Karpas-422 (cell line): ENCODE data around the gene CUL1. TPM values are rescaled to one million over a fixed set of nuclear protein-coding genes. Genes with fewer than 3 reads are reported as not detected.

Experiments used
- DNase-seq: peaks from one replicate; pipeline ENCODE4 v3.0.0-alpha.2; 2015
- H2AFZ ChIP-seq: fragments of 200-600 bp; sonication (generic); 2 replicates; pipeline ENCODE4 v1.6.1; 2014; ENCODE audit warnings: antibody characterized with exemption, low read length, mixed read lengths
- H3K27ac ChIP-seq: fragments of 200-600 bp; sonication (generic); 2 replicates; pipeline ENCODE4 v1.5.1; 2014; ENCODE audit warnings: mild to moderate bottlenecking, low read length, moderate library complexity
- H3K27me3 ChIP-seq: fragments of 200-600 bp; sonication (generic); 2 replicates; pipeline ENCODE4 v1.6.1; 2014; ENCODE audit warnings: low read length, mixed read lengths
- H3K36me3 ChIP-seq: fragments of 200-600 bp; sonication (generic); 2 replicates; pipeline ENCODE4 v1.6.1; 2014; ENCODE audit warnings: low read length, mixed read lengths; ENCODE audit not compliant: insufficient read depth
- H3K4me1 ChIP-seq: fragments of 200-600 bp; sonication (generic); 2 replicates; pipeline ENCODE4 v1.6.1; 2014; ENCODE audit warnings: mild to moderate bottlenecking, low read length, mixed read lengths
- H3K4me2 ChIP-seq: fragments of 200-600 bp; sonication (generic); 2 replicates; pipeline ENCODE4 v1.6.1; 2014; ENCODE audit warnings: low read length, low read depth, mild to moderate bottlenecking; ENCODE audit not compliant: poor library complexity, severe bottlenecking
- H3K4me3 ChIP-seq: fragments of 200-600 bp; sonication (generic); 2 replicates; pipeline ENCODE4 v1.5.1; 2014; ENCODE audit warnings: mild to moderate bottlenecking, antibody characterized with exemption, low read length, mixed read lengths
- H3K79me2 ChIP-seq: fragments of 200-600 bp; sonication (generic); 2 replicates; pipeline ENCODE4 v1.6.1; 2014; ENCODE audit warnings: mild to moderate bottlenecking, low read length, mixed read lengths
- H3K9ac ChIP-seq: fragments of 200-600 bp; sonication (generic); 2 replicates; pipeline ENCODE4 v1.6.0; 2014; ENCODE audit warnings: low read length
- H3K9me2 ChIP-seq: fragments of 200-600 bp; sonication (generic), shearing (Covaris generic); replicated peaks from 2 replicates; pipeline ENCODE4 v1.6.0; 2014; ENCODE audit warnings: mild to moderate bottlenecking, low read length, moderate library complexity; ENCODE audit not compliant: insufficient read depth
- H3K9me3 ChIP-seq: fragments of 300-700, 200-600 bp; sonication (generic); 2 replicates; pipeline ENCODE4 v1.6.1; 2014; ENCODE audit warnings: low read length, mixed read lengths
- H4K20me1 ChIP-seq: fragments of 200-600 bp; sonication (generic); 2 replicates; pipeline ENCODE4 v1.6.1; 2014; ENCODE audit warnings: mild to moderate bottlenecking, antibody characterized with exemption, low read length, low read depth; ENCODE audit not compliant: insufficient read depth
- total RNA-seq: library from RNA; depleted of rRNA; stranded (reverse); fragments of >200 nt; shearing (Covaris generic); gene quantifications from 2 replicates; pipeline ENCODE4 v1.2.3, GENCODE V29; 2014; ENCODE audit warnings: low replicate concordance

The CUL1 gene
- total RNA-seq, 1 experiment from 2014 or later, result 55.5 TPM

DNA sequence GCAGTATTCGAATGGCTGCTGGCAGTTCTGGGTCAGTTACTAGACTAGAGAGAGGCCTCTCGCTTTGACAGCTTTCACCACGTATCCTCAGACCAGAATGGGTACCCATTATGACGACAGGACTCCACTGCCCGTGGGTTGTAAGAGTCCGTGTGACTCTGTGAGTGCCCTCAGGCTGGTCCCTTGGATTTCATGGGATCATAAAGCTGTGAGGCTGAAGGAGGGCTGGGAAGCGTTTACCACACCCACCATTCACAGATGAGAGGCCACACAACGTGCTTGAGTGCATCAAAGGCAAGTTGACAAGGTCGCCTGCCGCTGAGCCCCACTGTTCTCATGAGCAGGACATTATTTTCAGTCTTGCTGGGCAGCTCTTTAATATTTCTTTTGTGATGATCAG, 98.1 kb downstream of the CUL1 start:
- Histone ChIP-seq H3K27me3 (no peaks in the 10 kb centered on the region), H4K20me1 (no peaks in the 10 kb centered on the region), H3K4me1 (no peaks in the 10 kb centered on the region), H3K27ac (no peak overlapping the region), H3K9me2 (no peaks in the 10 kb centered on the region), H3K79me2 (peaks cover 4% of the 10 kb centered on the region; the same call in 1 of the 2 replicates), H2AFZ (no peak overlapping the region), H3K4me2 (no peak overlapping the region), H3K9ac (no peak overlapping the region), H3K4me3 (no peak overlapping the region), H3K36me3 (peaks cover 42% of the 10 kb centered on the region), H3K9me3 (no peaks in the 10 kb centered on the region)
- DNase-seq, result no peak

DNA sequence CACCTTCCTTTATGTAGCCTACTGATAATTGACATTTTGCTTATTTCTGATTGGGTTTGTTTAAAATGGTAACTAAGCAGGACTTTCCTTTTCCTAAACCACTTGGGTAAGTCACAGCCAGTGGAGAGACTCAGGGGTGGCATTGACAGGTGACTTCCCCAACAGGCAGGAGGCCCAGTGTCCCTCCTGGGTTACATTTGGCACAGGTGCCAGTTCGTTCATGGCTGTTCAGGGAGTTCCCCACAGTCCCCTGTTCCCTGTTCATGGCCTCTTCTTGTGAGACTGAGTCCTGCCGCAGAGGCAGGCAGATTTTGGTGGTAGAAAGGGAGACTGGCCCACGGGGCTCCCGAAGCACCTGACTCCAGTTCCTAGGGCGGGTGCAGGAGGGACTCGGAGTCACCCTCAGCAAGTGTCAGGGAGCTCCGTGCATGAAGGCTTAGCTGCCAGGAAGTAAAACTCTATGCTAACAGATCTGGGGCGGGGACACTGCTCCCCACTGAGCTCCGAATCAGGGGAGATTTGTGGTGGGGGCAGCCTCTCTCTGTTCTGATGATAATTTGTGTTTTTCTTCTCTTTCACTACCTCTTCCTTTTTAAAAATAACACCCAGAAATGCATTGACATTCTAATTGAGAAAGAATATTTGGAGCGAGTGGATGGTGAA, 101.3 kb downstream of the CUL1 start:
- Histone ChIP-seq H3K27ac (no peak overlapping the region), H3K4me1 (no peaks in the 10 kb centered on the region), H3K27me3 (no peaks in the 10 kb centered on the region)

DNA sequence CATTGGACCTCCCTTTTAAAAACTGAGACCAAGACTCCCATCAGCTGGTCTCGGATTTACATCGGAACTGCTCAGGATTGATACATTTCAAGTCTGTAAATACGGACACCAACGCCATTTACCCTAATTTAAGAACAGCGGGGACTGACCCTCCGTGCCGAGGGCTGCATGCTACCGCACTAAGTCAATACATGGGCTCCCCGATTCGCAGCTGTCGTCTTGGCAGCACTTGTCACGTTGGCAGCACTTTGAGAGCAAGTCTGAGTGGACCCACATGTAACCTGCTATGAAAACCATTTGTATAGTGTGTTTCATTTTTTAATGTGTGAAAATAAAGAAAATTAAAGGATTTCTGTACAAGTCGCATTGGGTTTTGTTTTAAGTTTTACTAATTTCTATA, 102.0 kb downstream of the CUL1 start:
- Histone ChIP-seq H3K9me3 (no peaks in the 10 kb centered on the region), H3K27me3 (no peaks in the 10 kb centered on the region), H3K79me2 (no peaks in the 10 kb centered on the region; the same call in 1 of the 2 replicates), H3K4me1 (no peaks in the 10 kb centered on the region), H3K36me3 (peaks cover 24% of the 10 kb centered on the region; the same call in 1 of the 2 replicates), H3K9ac (no peak overlapping the region), H4K20me1 (no peaks in the 10 kb centered on the region), H3K4me3 (no peak overlapping the region), H3K9me2 (no peaks in the 10 kb centered on the region), H2AFZ (no peak overlapping the region), H3K4me2 (no peak overlapping the region), H3K27ac (no peak overlapping the region)
- DNase-seq, result no peak

More for the DNA sequence above, 101.3 kb downstream of the CUL1 start:
- Histone ChIP-seq H3K9me3 (no peaks in the 10 kb centered on the region), H3K4me2 (no peak overlapping the region), H4K20me1 (no peaks in the 10 kb centered on the region), H3K36me3 (peaks cover 24% of the 10 kb centered on the region; the same call in 1 of the 2 replicates), H3K9ac (no peak overlapping the region), H3K79me2 (no peaks in the 10 kb centered on the region; the same call in 1 of the 2 replicates), H2AFZ (no peak overlapping the region), H3K9me2 (no peaks in the 10 kb centered on the region), H3K4me3 (no peak overlapping the region)
- DNase-seq, result no peak

DNA sequence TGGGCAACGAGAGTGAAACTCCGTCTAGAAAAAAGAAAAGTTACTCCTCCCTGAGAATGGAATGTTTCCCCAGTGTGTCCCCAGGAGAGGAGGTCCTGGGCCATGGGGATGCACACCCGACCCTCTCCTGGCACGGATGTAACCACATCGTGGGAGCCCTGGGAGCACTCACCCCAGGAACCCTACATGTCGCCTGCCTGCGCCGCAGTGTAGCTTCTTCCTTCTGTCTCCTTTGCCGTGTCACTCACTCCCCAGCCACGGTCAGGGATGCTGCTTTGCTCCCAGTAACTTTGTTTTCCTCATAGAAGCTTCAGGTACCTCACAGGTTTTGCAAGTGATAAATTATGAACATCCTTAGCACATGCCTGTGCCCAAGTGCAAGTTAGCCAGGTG, 103.4 kb downstream of the CUL1 start:
- Histone ChIP-seq H3K9ac (no peak overlapping the region), H3K36me3 (peaks cover 38% of the 10 kb centered on the region), H3K79me2 (no peaks in the 10 kb centered on the region), H3K9me2 (no peaks in the 10 kb centered on the region), H3K9me3 (no peaks in the 10 kb centered on the region), H3K4me1 (no peaks in the 10 kb centered on the region), H3K27ac (no peak overlapping the region), H3K4me2 (no peak overlapping the region), H3K27me3 (no peaks in the 10 kb centered on the region), H4K20me1 (no peaks in the 10 kb centered on the region), H2AFZ (no peak overlapping the region), H3K4me3 (no peak overlapping the region)
- DNase-seq, result no peak

DNA sequence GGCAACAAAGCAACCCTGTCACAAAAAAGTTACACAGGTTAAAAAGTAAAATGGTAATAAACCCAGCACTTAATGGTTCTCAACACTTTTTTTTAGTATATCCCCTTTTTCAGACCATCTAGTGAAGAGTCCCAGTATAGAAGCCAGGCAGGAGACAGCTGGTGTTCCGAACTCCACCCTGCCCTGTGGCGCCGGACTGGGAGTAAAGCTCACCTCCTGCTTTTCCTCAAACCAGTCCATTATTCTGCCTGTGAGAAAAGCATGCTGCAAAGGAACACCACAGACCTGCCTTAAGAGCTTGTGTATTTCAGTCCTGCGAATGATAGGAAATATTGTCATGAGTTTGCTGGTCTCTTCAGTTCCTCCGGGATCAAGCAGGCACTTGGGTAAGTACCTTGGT, 104.4 kb downstream of the CUL1 start:
- no peak overlapping the region for H3K9ac ChIP-seq
- H3K27me3 ChIP-seq, result no peaks in the 10 kb centered on the region
- peaks cover 33% of the 10 kb centered on the region for H3K36me3 ChIP-seq
- H3K79me2 ChIP-seq, result no peaks in the 10 kb centered on the region
- no peak overlapping the region for H2AFZ ChIP-seq
- no peak overlapping the region for H3K4me2 ChIP-seq
- H3K4me3 ChIP-seq, result no peak overlapping the region
- H3K9me3 ChIP-seq, result no peaks in the 10 kb centered on the region
- no peak overlapping the region for H3K27ac ChIP-seq
- no peak for DNase-seq
- no peaks in the 10 kb centered on the region for H3K9me2 ChIP-seq
- H4K20me1 ChIP-seq, result no peaks in the 10 kb centered on the region
- no peaks in the 10 kb centered on the region for H3K4me1 ChIP-seq

DNA sequence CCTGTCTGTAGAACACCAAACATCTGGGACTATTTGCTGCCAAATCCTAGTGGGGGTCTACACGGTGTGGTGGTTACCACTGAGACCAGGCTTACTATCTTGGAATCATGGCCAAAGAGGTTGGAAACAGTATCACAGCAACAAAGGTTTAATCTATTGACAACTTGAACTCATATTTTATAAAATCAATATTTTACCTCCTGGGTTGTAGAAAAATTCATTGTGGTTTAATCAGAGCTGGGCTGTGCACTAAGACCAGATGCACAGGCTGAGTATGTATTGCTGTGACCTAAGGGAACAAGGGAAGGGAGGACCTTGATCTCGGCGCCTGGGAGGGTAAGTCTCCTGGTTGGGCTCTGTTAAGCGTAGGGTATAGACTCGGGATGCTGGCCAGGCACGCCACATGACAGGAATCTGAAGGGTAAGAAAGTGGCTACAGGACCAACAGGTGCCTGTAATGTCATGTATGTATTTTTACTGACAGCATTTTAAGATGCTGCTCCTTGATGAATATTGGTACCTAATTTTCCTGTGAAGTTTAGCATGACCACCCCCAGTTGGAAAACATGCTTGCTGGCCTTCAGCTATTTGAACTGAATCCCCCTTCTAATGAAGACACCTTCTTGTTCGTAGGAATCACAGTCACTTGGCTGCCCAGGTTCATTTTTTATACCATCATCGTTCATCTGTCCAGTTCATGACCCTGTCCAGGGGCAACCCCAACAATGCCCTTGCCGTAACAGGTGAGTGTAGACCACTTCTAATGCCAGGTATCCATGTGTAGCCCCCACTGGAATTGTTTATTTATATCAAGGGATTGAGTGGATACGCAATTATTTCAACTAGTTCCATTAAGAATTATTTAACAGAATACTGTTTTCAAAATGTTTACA, 105.9 kb downstream of the CUL1 start:
- no peak overlapping the region for H2AFZ ChIP-seq
- H3K36me3 ChIP-seq, result peaks cover 41% of the 10 kb centered on the region
- no peaks in the 10 kb centered on the region for H3K79me2 ChIP-seq
- H3K9me3 ChIP-seq, result no peaks in the 10 kb centered on the region
- no peak overlapping the region for H3K4me3 ChIP-seq
- H3K4me1 ChIP-seq, result no peaks in the 10 kb centered on the region
- H3K27me3 ChIP-seq, result no peaks in the 10 kb centered on the region
- H3K4me2 ChIP-seq, result no peak overlapping the region
- DNase-seq, result no peak
- no peaks in the 10 kb centered on the region for H3K9me2 ChIP-seq
- H4K20me1 ChIP-seq, result no peaks in the 10 kb centered on the region
- H3K27ac ChIP-seq, result no peak overlapping the region
- no peak overlapping the region for H3K9ac ChIP-seq

DNA sequence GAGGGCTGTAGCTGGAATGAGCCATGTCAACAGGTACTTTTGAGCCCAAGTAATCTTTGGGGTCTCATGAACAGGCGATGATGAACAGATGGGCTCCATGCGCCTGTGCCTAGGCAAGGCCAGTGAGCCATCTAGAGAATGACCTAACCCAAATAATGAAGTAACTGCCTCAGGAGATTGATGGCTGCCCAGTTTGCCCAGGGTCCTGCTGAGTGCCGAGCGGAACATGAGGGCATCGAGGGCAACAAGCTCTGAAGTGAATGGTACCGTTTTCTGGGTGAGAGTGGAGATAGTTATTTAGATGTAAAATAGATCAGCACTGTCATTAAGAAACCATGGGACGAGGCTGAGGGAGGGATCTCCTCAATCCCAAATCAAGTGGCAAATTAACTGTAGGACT, 107.5 kb downstream of the CUL1 start:
- H2AFZ ChIP-seq, result no peak overlapping the region
- H3K79me2 ChIP-seq, result no peaks in the 10 kb centered on the region
- H3K4me2 ChIP-seq, result no peak overlapping the region

DNA sequence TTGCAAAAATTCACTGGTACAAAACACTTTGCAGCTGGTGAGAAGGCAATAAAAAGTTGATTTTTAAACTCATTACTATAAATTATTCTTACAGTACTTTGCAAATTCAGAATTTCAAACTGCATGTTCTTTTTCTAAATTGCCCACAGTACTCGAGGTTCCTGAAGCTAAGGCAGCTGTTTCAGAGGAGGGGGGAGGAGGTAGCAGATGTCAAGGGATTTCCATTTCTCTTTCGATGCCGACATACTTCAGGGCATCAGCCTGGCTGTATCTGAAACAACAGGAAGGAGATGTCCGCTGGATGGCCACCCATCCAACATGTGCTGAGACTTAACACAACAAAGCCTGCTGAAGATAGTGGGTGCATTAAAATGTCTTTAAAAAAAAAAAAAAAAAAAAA, 108.7 kb downstream of the CUL1 start:
- Histone ChIP-seq H3K4me1 (no peaks in the 10 kb centered on the region), H3K4me2 (no peak overlapping the region), H2AFZ (no peak overlapping the region), H4K20me1 (no peaks in the 10 kb centered on the region), H3K36me3 (peaks cover 49% of the 10 kb centered on the region), H3K4me3 (no peak overlapping the region), H3K79me2 (no peaks in the 10 kb centered on the region; the same call in 1 of the 2 replicates), H3K27ac (no peak overlapping the region), H3K9me2 (no peaks in the 10 kb centered on the region), H3K9me3 (no peaks in the 10 kb centered on the region), H3K27me3 (no peaks in the 10 kb centered on the region), H3K9ac (no peak overlapping the region)
- no peak for DNase-seq

More for the DNA sequence above, 107.5 kb downstream of the CUL1 start:
- no peak overlapping the region for H3K27ac ChIP-seq
- no peaks in the 10 kb centered on the region for H3K9me3 ChIP-seq
- H3K36me3 ChIP-seq, result peaks cover 40% of the 10 kb centered on the region
- H3K9me2 ChIP-seq, result no peaks in the 10 kb centered on the region
- H3K9ac ChIP-seq, result no peak overlapping the region
- no peak for DNase-seq
- H3K27me3 ChIP-seq, result no peaks in the 10 kb centered on the region
- no peak overlapping the region for H3K4me3 ChIP-seq
- H3K4me1 ChIP-seq, result no peaks in the 10 kb centered on the region
- no peaks in the 10 kb centered on the region for H4K20me1 ChIP-seq
